NCI-H2227 (cell line): Measurements from ENCODE around the gene CARM1.
"Not testable (repeated sequence)": the region's sequence is repeated elsewhere in the genome, so short reads cannot be mapped to it uniquely, and the experiment has no call there.

Experiments
- DNase-seq: peaks from one replicate; lab custom pipeline; 2025; ENCODE audit not compliant: unreplicated experiment; lab: John Stamatoyannopoulos, UW

CARM1 gene

GRCh38 chr19:10872546-10873107 lies 1.3 kb downstream of the CARM1 start:
- DNase-seq = no peak

- DNase-seq = no peak
Observed at GRCh38 chr19:10874024-10874423, 2.7 kb downstream of the CARM1 start.

- no peak for DNase-seq
Observed at GRCh38 chr19:10876459-10877240, 5.3 kb downstream of the CARM1 start.

GRCh38 chr19:10877608-10878007 lies 6.3 kb downstream of the CARM1 start:
- DNase-seq = not testable (repeated sequence)

GRCh38 chr19:10878253-10878652 lies 6.9 kb downstream of the CARM1 start:
- DNase-seq = no peak

- no peak for DNase-seq
Observed at GRCh38 chr19:10881403-10882107, 10.2 kb downstream of the CARM1 start.

GRCh38 chr19:10882108-10882457 lies 10.7 kb downstream of the CARM1 start:
- DNase-seq = no peak

- DNase-seq = no peak
Observed at GRCh38 chr19:10884274-10884673, 12.9 kb downstream of the CARM1 start.

- peak; percentile 11 for DNase-seq
Observed at GRCh38 chr19:10885201-10886169, 14.1 kb downstream of the CARM1 start.

GRCh38 chr19:10887616-10888367 lies 16.4 kb downstream of the CARM1 start:
- no peak for DNase-seq

GRCh38 chr19:10888421-10888866 lies 17.1 kb downstream of the CARM1 start:
- DNase-seq = peak; percentile 52

- no peak for DNase-seq
Observed at GRCh38 chr19:10889880-10890279, 18.5 kb downstream of the CARM1 start.

- DNase-seq = no peak
Observed at GRCh38 chr19:10891405-10892086, 20.2 kb downstream of the CARM1 start.

GRCh38 chr19:10892256-10892655 lies 20.9 kb downstream of the CARM1 start:
- no peak for DNase-seq

GRCh38 chr19:10894911-10895213 lies 23.5 kb downstream of the CARM1 start:
- no peak for DNase-seq

GRCh38 chr19:10895363-10895762 lies 24.0 kb downstream of the CARM1 start:
- DNase-seq = no peak

GRCh38 chr19:10895920-10896319 lies 24.6 kb downstream of the CARM1 start:
- no peak for DNase-seq

GRCh38 chr19:10896851-10897526 lies 25.6 kb downstream of the CARM1 start:
- DNase-seq = no peak

GRCh38 chr19:10898633-10899032 lies 27.3 kb downstream of the CARM1 start:
- DNase-seq = no peak
